ENCODE measurements around the gene ALDH1B1. TPM values are rescaled to one million over a fixed set of nuclear protein-coding genes. Genes with fewer than 3 reads are reported as not detected.

ALDH1B1 gene
- total and polyA plus RNA-seq, 7 donors, result 19.2 to 162 (median 44.1) TPM

GRCh38 chr9:38414040-38414723 is 21.7 kb downstream of the ALDH1B1 start:
- Histone ChIP-seq H3K9me3 (no peaks in the 10 kb centered on the region), H3K4me1 (no peaks in the 10 kb centered on the region), H3K27ac (no peak overlapping the region), H3K4me3 (no peak overlapping the region), H3K36me3 (no peaks in the 10 kb centered on the region), H3K27me3 (no peaks in the 10 kb centered on the region)
- intact Hi-C loops (cut with DNase I), result no loop called here
- no peak for TF ChIP-seq CTCF (IDR thresholded peaks at IDR 0.05)
- TF ChIP-seq POLR2AphosphoS5 (IDR thresholded peaks at IDR 0.05), result no peak
- TF ChIP-seq EP300 (IDR thresholded peaks at IDR 0.05), result no peak
- TF ChIP-seq POLR2A (IDR thresholded peaks at IDR 0.05), result no peak
- 72 to 78% methylated on average over 24 of the region's 24 CpGs for WGBS, 2 donors
- peak; percentile 61 for DNase-seq

- H3K27me3 ChIP-seq, result peaks cover 0 to 4% (median 0%) of the 10 kb centered on the region in 3 donors
- DNase-seq, result peak; percentile 53
Measured at GRCh38 chr9:38415856-38416255, 23.4 kb downstream of the ALDH1B1 start.

DNA sequence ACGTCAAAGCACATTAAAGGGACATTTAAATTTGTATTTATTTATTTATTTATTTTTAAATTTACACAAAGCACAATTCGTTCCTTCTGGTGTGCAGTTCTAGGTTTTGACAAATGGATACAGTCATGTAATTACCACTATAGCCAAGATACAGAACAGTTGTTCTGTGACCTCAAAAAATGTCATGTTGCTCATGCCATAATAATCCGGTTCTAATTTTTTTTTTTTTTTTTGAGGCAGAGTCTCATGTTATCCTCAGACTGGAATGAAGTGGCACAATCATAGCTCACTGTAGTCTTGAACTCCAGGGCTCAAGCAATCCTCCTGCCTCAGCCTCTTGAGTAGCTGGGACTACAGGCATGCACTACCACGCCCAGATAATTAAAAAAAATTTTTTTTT is 24.0 kb downstream of the ALDH1B1 start:
- no peak overlapping the region for H3K4me3 ChIP-seq
- peaks cover 0 to 4% (median 0%) of the 10 kb centered on the region in 3 donors for H3K27me3 ChIP-seq
- intact Hi-C loops (cut with DNase I), result no loop called here
- H3K36me3 ChIP-seq, result no peaks in the 10 kb centered on the region
- H3K27ac ChIP-seq, result no peak overlapping the region
- no peaks in the 10 kb centered on the region for H3K4me1 ChIP-seq
- TF ChIP-seq CTCF (IDR thresholded peaks at IDR 0.05) (no peak), POLR2A (IDR thresholded peaks at IDR 0.05) (no peak), POLR2AphosphoS5 (IDR thresholded peaks at IDR 0.05) (no peak), EP300 (IDR thresholded peaks at IDR 0.05) (no peak)
- WGBS, 2 donors, result 70 to 76% methylated on average over 4 of the region's 4 CpGs
- H3K9me3 ChIP-seq, result no peaks in the 10 kb centered on the region
- DNase-seq, result no peak

More at GRCh38 chr9:38415856-38416255, 23.4 kb downstream of the ALDH1B1 start:
- Histone ChIP-seq H3K9me3 (no peaks in the 10 kb centered on the region), H3K4me1 (no peaks in the 10 kb centered on the region), H3K4me3 (no peak overlapping the region), H3K27ac (no peak overlapping the region), H3K36me3 (no peaks in the 10 kb centered on the region)
- TF ChIP-seq CTCF (IDR thresholded peaks at IDR 0.05) (no peak), POLR2A (IDR thresholded peaks at IDR 0.05) (no peak), POLR2AphosphoS5 (IDR thresholded peaks at IDR 0.05) (no peak), EP300 (IDR thresholded peaks at IDR 0.05) (no peak)
- intact Hi-C loops (cut with DNase I), result no loop called here
- 93% methylated on average over 8 of the region's 8 CpGs for WGBS, 2 donors

- DNase-seq, result peak; percentile 24
- H3K4me3 ChIP-seq, result no peak overlapping the region
- H3K9me3 ChIP-seq, result no peaks in the 10 kb centered on the region
- 65 to 70% methylated on average over 8 of the region's 8 CpGs for WGBS, 2 donors
- H3K27me3 ChIP-seq, result peaks cover 0 to 10% (median under 1%) of the 10 kb centered on the region in 3 donors
- intact Hi-C loops (cut with DNase I), result no loop called here
- H3K4me1 ChIP-seq, result no peaks in the 10 kb centered on the region
- no peaks in the 10 kb centered on the region for H3K36me3 ChIP-seq
- no peak for TF ChIP-seq POLR2AphosphoS5 (IDR thresholded peaks at IDR 0.05)
- TF ChIP-seq EP300 (IDR thresholded peaks at IDR 0.05), result no peak
- TF ChIP-seq CTCF (IDR thresholded peaks at IDR 0.05), result no peak
- TF ChIP-seq POLR2A (IDR thresholded peaks at IDR 0.05), result no peak
- no peak overlapping the region for H3K27ac ChIP-seq
Measured at GRCh38 chr9:38417003-38417945, 24.8 kb downstream of the ALDH1B1 start.

Measured in sigmoid colon (tissue), 7 donors.